ENCODE results near the gene KIAA1586.
"Not testable (repeated sequence)": the region's sequence is repeated elsewhere in the genome, so short reads cannot be mapped to it uniquely, and the experiment has no call there.

KIAA1586 gene

DNA sequence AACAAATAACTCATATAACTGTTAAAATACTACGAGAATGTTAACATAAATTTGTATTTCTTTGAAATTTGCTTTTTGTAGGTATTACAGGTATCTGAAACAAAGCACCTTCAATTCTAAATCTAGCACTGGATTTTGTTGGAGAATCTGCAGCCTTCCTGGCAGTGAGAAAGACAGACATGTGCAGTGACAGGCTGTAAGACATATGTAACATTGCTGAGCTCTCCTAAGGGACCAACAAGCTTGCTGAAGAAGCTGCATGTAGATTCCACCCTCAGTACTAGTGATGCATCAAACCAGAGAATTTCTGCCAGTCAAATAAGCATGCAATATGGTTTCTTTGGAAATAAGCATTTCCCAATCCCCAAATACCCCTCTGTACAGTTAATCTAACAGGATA lies 20.5 kb upstream of the KIAA1586 start:
- Mint-ChIP-seq H3K4me3 (no peak overlapping the region), H3K9me3 (peaks cover 14% of the 10 kb centered on the region), H3K27me3 (peaks cover 8% of the 10 kb centered on the region), H3K27ac (no peak overlapping the region), H3K4me1 (no peaks in the 10 kb centered on the region), H3K36me3 (peaks cover 5% of the 10 kb centered on the region)
- no peak for DNase-seq (ENCODE audit: low spot score in 2 of 2)
- ATAC-seq (ENCODE audit: low read depth) = no peak

- no peak overlapping the region for H3K4me3 Mint-ChIP-seq
- DNase-seq (ENCODE audit: low spot score in 2 of 2) (no peak), ATAC-seq (ENCODE audit: low read depth) (no peak)
- H3K27me3 Mint-ChIP-seq = peaks cover 8% of the 10 kb centered on the region
- no peaks in the 10 kb centered on the region for H3K4me1 Mint-ChIP-seq
- H3K9me3 Mint-ChIP-seq = peaks cover 14% of the 10 kb centered on the region
- H3K36me3 Mint-ChIP-seq = peaks cover 5% of the 10 kb centered on the region
- H3K27ac Mint-ChIP-seq = no peak overlapping the region
Measured at GRCh38 chr6:57027301-57027700, 19.2 kb upstream of the KIAA1586 start.

DNA sequence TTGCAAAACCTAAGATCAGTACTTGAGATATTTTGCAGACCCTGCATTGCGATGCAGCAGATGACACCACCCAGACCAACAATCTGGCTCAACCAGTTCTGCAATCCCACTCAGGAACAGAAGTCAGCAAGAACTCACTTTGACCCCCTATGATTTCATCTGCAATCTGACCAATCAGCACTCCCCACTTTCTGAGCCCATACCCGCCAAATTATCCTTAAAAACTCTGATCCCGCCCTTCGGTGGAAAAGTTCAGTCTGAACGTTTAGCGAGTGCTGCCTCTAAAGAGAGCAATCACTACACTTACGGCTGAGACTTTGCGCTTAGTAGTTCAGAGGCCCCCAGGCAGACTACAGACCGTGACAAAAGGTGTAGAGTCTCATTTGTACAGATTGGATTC lies 17.3 kb upstream of the KIAA1586 start:
- peaks cover 5% of the 10 kb centered on the region for H3K36me3 Mint-ChIP-seq
- H3K4me1 Mint-ChIP-seq = no peaks in the 10 kb centered on the region
- H3K27ac Mint-ChIP-seq = no peak overlapping the region
- ATAC-seq (ENCODE audit: low read depth) (no peak), DNase-seq (ENCODE audit: low spot score in 2 of 2) (no peak)
- H3K9me3 Mint-ChIP-seq = peaks cover 10% of the 10 kb centered on the region
- no peak overlapping the region for H3K4me3 Mint-ChIP-seq
- H3K27me3 Mint-ChIP-seq = peaks cover 8% of the 10 kb centered on the region

GRCh38 chr6:57033228-57033627 lies 13.3 kb upstream of the KIAA1586 start:
- peaks cover 13% of the 10 kb centered on the region for H3K27me3 Mint-ChIP-seq
- DNase-seq (ENCODE audit: low spot score in 2 of 2) (no peak), ATAC-seq (ENCODE audit: low read depth) (no peak)
- no peaks in the 10 kb centered on the region for H3K4me1 Mint-ChIP-seq
- no peak overlapping the region for H3K27ac Mint-ChIP-seq
- no peaks in the 10 kb centered on the region for H3K9me3 Mint-ChIP-seq
- H3K36me3 Mint-ChIP-seq = no peaks in the 10 kb centered on the region
- H3K4me3 Mint-ChIP-seq = no peak overlapping the region

DNA sequence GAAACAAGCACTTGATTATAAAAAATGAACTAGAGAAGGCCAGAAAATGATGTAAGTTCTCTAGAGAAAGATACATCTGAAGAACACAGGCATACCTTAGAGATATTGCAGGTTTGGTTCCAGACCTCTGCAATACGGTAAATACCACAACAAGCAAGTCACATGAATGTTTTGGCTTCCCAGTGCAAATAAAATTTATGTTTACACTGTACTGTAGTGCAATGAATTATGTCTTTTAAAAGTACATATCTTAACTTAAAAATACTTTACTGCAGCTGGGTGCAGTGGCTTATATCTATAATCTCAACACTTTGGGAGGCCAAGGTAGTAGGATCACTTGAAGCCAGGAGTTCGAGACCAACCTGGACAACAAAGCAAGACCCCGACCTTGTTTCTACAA lies 10.9 kb upstream of the KIAA1586 start:
- Mint-ChIP-seq H3K27me3 (peaks cover 17% of the 10 kb centered on the region), H3K4me3 (no peak overlapping the region), H3K4me1 (no peaks in the 10 kb centered on the region)

DNA sequence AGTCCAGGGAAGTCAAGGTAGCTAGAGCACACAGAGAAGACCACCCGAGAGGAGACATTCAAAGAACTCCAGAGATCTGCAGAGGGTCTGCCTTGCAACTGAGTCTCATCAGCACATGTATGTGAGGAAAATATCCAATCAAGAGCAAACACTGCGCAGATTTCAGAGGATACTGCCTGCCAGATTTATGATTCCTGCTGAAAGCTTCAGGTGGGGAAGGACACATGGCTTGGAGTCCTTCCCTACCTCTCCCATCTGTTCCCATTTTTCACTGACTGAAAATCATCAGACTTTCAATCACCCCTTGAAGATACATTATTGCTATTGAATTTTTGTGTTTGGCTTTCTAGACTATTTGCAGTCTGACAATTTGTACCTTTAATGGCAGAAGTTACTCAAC lies 7.6 kb upstream of the KIAA1586 start:
- H3K36me3 Mint-ChIP-seq = no peaks in the 10 kb centered on the region
- peaks cover 19% of the 10 kb centered on the region for H3K27me3 Mint-ChIP-seq
- H3K4me1 Mint-ChIP-seq = no peaks in the 10 kb centered on the region
- no peaks in the 10 kb centered on the region for H3K9me3 Mint-ChIP-seq
- H3K4me3 Mint-ChIP-seq = no peak overlapping the region
- no peak for DNase-seq (ENCODE audit: low spot score in 2 of 2)
- no peak overlapping the region for H3K27ac Mint-ChIP-seq
- ATAC-seq (ENCODE audit: low read depth) = no peak

More for the DNA sequence above, 10.9 kb upstream of the KIAA1586 start:
- ATAC-seq (ENCODE audit: low read depth) (no peak), DNase-seq (ENCODE audit: low spot score in 2 of 2) (no peak)
- no peak overlapping the region for H3K27ac Mint-ChIP-seq
- no peaks in the 10 kb centered on the region for H3K9me3 Mint-ChIP-seq
- no peaks in the 10 kb centered on the region for H3K36me3 Mint-ChIP-seq

DNA sequence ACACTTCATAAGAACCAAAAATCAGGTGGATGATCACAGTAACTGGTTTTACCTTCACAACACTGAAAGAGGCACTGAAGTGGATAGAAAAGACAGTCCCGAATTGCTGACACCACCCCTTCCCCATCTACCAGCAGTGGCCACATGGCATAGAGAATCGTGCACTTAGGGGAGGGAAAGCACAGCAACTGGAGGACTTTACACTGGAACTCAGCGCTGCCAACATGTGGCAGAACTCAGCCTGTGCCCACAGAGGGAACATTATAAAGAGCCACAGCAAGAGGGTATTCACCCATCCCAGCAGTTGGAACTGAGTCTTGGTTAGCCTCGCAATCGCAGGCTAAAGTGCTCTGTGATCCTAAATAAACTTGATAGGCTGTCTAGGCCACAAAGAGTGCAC lies 6.5 kb upstream of the KIAA1586 start:
- no peaks in the 10 kb centered on the region for H3K9me3 Mint-ChIP-seq
- H3K27me3 Mint-ChIP-seq = peaks cover 19% of the 10 kb centered on the region
- no peak for DNase-seq (ENCODE audit: low spot score in 2 of 2)
- ATAC-seq (ENCODE audit: low read depth) = no peak
- no peak overlapping the region for H3K4me3 Mint-ChIP-seq
- H3K27ac Mint-ChIP-seq = no peak overlapping the region
- no peaks in the 10 kb centered on the region for H3K36me3 Mint-ChIP-seq
- H3K4me1 Mint-ChIP-seq = no peaks in the 10 kb centered on the region

- not testable (repeated sequence) for H3K27ac Mint-ChIP-seq; H3K4me3 Mint-ChIP-seq; ATAC-seq (ENCODE audit: low read depth); H3K36me3 Mint-ChIP-seq; H3K27me3 Mint-ChIP-seq; DNase-seq (ENCODE audit: low spot score in 2 of 2); H3K9me3 Mint-ChIP-seq
- H3K4me1 Mint-ChIP-seq = peaks cover 11% of the 10 kb centered on the region
Measured at GRCh38 chr6:57044061-57044460, 2.4 kb upstream of the KIAA1586 start.

DNA sequence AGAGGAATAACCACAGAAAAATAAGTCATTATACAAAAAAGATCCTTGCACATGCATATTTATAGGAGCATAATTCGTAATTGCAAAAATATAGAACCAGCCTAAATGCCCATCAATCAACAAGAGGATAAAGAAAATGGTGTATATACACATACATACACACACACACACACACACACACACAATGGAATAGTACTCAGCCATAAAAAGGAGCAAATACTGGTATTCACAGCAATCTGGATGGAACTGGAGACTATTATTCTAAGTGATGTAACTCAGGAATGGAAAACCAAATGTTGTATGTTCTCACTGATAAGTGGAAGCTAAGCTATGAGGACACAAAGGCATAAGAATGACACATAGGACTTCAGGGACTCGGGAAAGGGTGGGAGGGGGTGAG lies 1.9 kb upstream of the KIAA1586 start:
- no peak for DNase-seq (ENCODE audit: low spot score in 2 of 2)
- Mint-ChIP-seq H3K4me3 (no peak overlapping the region), H3K36me3 (peaks cover 7% of the 10 kb centered on the region), H3K27ac (no peak overlapping the region), H3K4me1 (peaks cover 14% of the 10 kb centered on the region), H3K27me3 (peaks cover 8% of the 10 kb centered on the region), H3K9me3 (no peaks in the 10 kb centered on the region)
- no peak for ATAC-seq (ENCODE audit: low read depth)

GRCh38 chr6:57047257-57047585 lies 728 bp downstream of the KIAA1586 start:
- not testable (repeated sequence) for H3K27me3 Mint-ChIP-seq; H3K27ac Mint-ChIP-seq; DNase-seq (ENCODE audit: low spot score in 2 of 2); H3K9me3 Mint-ChIP-seq; H3K4me3 Mint-ChIP-seq
- ATAC-seq (ENCODE audit: low read depth) = peak; percentile 53
- peaks cover 12% of the 10 kb centered on the region for H3K36me3 Mint-ChIP-seq
- peaks cover 16% of the 10 kb centered on the region for H3K4me1 Mint-ChIP-seq

DNA sequence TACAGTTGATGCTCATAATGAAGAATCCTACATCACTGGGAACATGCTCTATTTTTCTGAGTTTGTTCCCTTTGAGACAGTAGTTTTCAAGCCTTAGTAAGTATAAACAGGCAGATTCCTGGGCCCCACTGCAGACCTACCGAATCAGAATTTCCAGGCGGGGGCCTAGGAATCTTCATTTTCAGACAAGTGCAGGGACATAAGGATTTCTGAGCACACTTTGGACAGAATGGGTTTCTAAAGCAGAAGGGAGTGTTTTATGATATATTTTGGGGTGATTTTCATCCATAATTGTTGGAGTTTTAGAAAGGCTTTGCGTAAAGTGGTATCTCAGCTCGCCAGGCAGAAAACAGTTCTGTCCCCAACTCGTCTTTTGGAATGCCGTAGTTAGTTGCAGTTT lies 1.4 kb downstream of the KIAA1586 start:
- not testable (repeated sequence) for H3K4me3 Mint-ChIP-seq; H3K27ac Mint-ChIP-seq; DNase-seq (ENCODE audit: low spot score in 2 of 2); H3K9me3 Mint-ChIP-seq; ATAC-seq (ENCODE audit: low read depth); H3K27me3 Mint-ChIP-seq
- H3K36me3 Mint-ChIP-seq = peaks cover 14% of the 10 kb centered on the region
- peaks cover 16% of the 10 kb centered on the region for H3K4me1 Mint-ChIP-seq

- peaks cover 19% of the 10 kb centered on the region for H3K36me3 Mint-ChIP-seq
- H3K27ac Mint-ChIP-seq = peak overlapping the region; percentile 17
- no peak overlapping the region for H3K4me3 Mint-ChIP-seq
Measured at GRCh38 chr6:57048577-57048976, 2.1 kb downstream of the KIAA1586 start.

DNA sequence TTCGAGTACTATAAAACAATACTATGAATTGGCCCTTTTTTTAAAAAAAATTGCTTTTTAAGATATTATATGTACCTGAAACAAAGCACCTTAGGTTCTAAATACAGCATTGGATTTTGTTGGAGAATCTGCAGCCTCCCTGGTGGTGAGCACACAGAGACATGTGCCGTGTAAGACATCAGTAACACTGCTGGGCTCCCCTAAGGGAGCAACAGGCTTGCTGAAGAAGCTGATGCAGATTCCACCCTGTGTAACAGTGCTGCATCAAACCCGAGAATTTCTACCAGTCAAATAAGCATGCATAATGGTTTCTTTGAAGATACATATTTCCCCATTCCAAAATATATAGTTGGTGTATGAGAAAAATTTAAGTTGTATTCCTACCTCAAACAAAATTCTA lies 17.4 kb downstream of the KIAA1586 start:
- Mint-ChIP-seq H3K9me3 (no peaks in the 10 kb centered on the region), H3K4me3 (no peak overlapping the region), H3K4me1 (peaks cover 3% of the 10 kb centered on the region), H3K27ac (no peak overlapping the region), H3K27me3 (no peaks in the 10 kb centered on the region), H3K36me3 (peaks cover 10% of the 10 kb centered on the region)
- ATAC-seq (ENCODE audit: low read depth) (no peak), DNase-seq (ENCODE audit: low spot score in 2 of 2) (no peak)

More at GRCh38 chr6:57048577-57048976, 2.1 kb downstream of the KIAA1586 start:
- peaks cover 16% of the 10 kb centered on the region for H3K4me1 Mint-ChIP-seq
- no peak for DNase-seq (ENCODE audit: low spot score in 2 of 2)
- H3K27me3 Mint-ChIP-seq = no peaks in the 10 kb centered on the region
- no peaks in the 10 kb centered on the region for H3K9me3 Mint-ChIP-seq
- ATAC-seq (ENCODE audit: low read depth) = no peak

DNA sequence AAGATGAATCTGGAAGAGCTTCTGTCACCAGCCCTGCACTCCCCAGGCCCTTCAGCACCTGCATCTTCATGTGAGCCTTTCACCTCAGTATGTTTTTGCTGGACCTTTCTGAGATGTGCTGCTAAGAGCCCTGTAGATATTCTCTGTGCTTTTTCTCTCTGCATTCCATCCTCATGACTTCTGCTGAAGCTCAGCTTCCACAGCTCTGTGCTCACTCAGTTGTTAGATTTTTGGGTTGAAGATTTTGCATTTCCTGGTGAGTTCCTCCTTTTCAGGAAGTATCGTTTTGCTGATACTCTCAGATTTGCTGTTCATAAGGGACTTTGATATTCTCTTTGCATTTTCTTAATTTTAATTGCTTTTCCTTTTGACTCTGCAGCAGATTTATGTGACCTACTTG lies 18.3 kb downstream of the KIAA1586 start:
- no peaks in the 10 kb centered on the region for H3K27me3 Mint-ChIP-seq
- peaks cover 7% of the 10 kb centered on the region for H3K36me3 Mint-ChIP-seq
- H3K9me3 Mint-ChIP-seq = no peaks in the 10 kb centered on the region
- no peak for ATAC-seq (ENCODE audit: low read depth)
- no peak overlapping the region for H3K4me3 Mint-ChIP-seq
- DNase-seq (ENCODE audit: low spot score in 2 of 2) = no peak
- H3K27ac Mint-ChIP-seq = peak overlapping the region; percentile 31
- H3K4me1 Mint-ChIP-seq = peaks cover 3% of the 10 kb centered on the region

DNA sequence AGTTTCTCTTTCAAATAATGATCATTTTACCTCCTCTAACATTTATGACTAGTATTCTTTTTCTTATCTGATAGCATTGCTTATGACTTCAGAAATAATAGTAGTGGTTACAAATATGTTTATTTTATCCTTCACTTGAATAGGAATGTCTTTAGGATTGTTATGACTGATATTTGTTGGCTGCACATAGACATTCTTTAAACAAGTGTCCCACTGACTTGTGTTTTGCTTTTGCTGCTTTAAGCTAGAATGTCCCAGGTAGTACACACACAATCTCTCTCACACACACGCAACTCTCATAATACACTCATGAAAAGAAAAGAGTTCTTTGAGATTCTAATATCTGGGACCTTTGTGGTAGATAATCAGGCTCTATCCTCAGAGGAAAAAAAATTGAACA lies 21.6 kb downstream of the KIAA1586 start:
- no peak overlapping the region for H3K4me3 Mint-ChIP-seq
- no peaks in the 10 kb centered on the region for H3K9me3 Mint-ChIP-seq
- peaks cover 3% of the 10 kb centered on the region for H3K36me3 Mint-ChIP-seq
- H3K27me3 Mint-ChIP-seq = no peaks in the 10 kb centered on the region
- H3K4me1 Mint-ChIP-seq = peaks cover 3% of the 10 kb centered on the region
- ATAC-seq (ENCODE audit: low read depth) = no peak
- H3K27ac Mint-ChIP-seq = no peak overlapping the region
- DNase-seq (ENCODE audit: low spot score in 2 of 2) = no peak

DNA sequence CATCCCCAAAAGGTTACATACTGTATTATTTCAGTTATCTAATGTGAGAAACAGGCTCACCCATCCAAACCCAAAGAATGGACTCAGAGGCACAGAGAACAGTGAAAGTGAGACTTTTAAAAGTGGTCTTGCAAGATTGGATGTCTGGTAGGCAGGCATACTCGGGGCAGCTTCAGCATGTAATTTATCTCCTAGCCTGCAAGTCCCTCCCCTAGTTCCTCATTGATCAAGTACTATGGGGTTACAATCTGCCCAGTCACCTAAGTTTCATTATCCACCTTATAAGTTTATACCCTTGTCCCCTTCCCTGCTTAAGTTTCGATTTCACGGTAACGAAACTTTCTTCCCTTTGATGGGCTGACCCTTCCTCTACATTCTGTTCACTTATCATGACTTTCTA lies 22.7 kb downstream of the KIAA1586 start:
- H3K4me3 Mint-ChIP-seq = no peak overlapping the region
- ATAC-seq (ENCODE audit: low read depth) (no peak), DNase-seq (ENCODE audit: low spot score in 2 of 2) (no peak)
- H3K27ac Mint-ChIP-seq = no peak overlapping the region
- H3K4me1 Mint-ChIP-seq = peaks cover 3% of the 10 kb centered on the region
- no peaks in the 10 kb centered on the region for H3K27me3 Mint-ChIP-seq
- H3K36me3 Mint-ChIP-seq = peaks cover 7% of the 10 kb centered on the region
- no peaks in the 10 kb centered on the region for H3K9me3 Mint-ChIP-seq

Data from memory B cell (primary cell).